Body of pancreas (tissue), 4 donors: ENCODE results near the gene POMC. TPM values are rescaled to one million over a fixed set of nuclear protein-coding genes. Genes with fewer than 3 reads are reported as not detected.

ENCODE experiments used
- ATAC-seq: fragments of 150-250 bp; one replicate; pipeline ENCODE4 v1.9.1; 2016
- DNase-seq, 4 donors: peaks; one replicate each; pipeline ENCODE4 v3.0.0-alpha.2; 2019
- H3K27ac ChIP-seq, 4 donors: fragments of 200-600 bp; sonication (generic); 1 replicate in 3 of 4; 2 replicates in 1 of 4; pipeline versions ENCODE4 v1.5.1 to v1.6.1; 2016 to 2019; ENCODE audit warnings: mild to moderate bottlenecking in 1 of 4, mixed read lengths in 1 of 4, moderate library complexity in 1 of 4
- H3K27me3 ChIP-seq, 2 donors: fragments of 200-600 bp; sonication (generic); one replicate each; pipeline ENCODE4 v1.6.0; 2016; ENCODE audit warnings: mild to moderate bottlenecking in 1 of 2
- H3K36me3 ChIP-seq, 2 donors: fragments of 200-600 bp; sonication (generic); replicated peaks in 1 of 2; 2 replicates each; pipeline ENCODE4 v1.5.1; 2016; ENCODE audit warnings: low read depth in 2 of 2; ENCODE audit not compliant: insufficient read depth in 1 of 2
- H3K4me1 ChIP-seq: fragments of 200-600 bp; sonication (generic); one replicate; pipeline ENCODE4 v1.6.0; 2016
- H3K4me3 ChIP-seq, 2 donors: fragments of 200-600 bp; sonication (generic); 1 replicate in 1 of 2; 2 replicates in 1 of 2; pipeline ENCODE4 v1.5.1; 2016 to 2019
- H3K9me3 ChIP-seq, 3 donors: fragments of 200-600 bp; sonication (generic); 1 replicate in 2 of 3; 2 replicates in 1 of 3; pipeline ENCODE4 v1.5.1; 2016
- POLR2A ChIP-seq, 3 donors: fragments of 450-650 bp; IDR thresholded peaks; one replicate each; pipeline ENCODE4 v1.6.1; 2016; ENCODE audit warnings: antibody characterized with exemption in 3 of 3, mild to moderate bottlenecking in 2 of 3
- WGBS, 2 donors: methylation state at CpG; one replicate each; pipeline ENCODE4 v1.1.5; 2017; 5-methylcytosine and 5-hydroxymethylcytosine counted together
- intact Hi-C: fragments of 100-400 bp; cut with DNase I; formaldehyde crosslinking; loops from one replicate; pipeline ENCODE4 v1.15.1; 2023
- total RNA-seq, 2 donors: library from RNA; depleted of rRNA; stranded (reverse); fragments of >200 nt; gene quantifications; one replicate each; pipeline ENCODE4 v1.1.0, GENCODE V29; 2016
- TF ChIP-seq, protein P1 (sequence below), 7 experiments: fragments of 450-650 bp in 4 of 7; fragments of 200-600 bp in 3 of 7; sonication (generic) in 3 of 7; IDR thresholded peaks; one replicate each; pipeline ENCODE4 v1.5.1; 2016 to 2019; ENCODE audit warnings: antibody characterized with exemption in 7 of 7

POMC gene
- total RNA-seq, 2 donors from 2014 or later: 2.9 to 92.0 TPM

DNA sequence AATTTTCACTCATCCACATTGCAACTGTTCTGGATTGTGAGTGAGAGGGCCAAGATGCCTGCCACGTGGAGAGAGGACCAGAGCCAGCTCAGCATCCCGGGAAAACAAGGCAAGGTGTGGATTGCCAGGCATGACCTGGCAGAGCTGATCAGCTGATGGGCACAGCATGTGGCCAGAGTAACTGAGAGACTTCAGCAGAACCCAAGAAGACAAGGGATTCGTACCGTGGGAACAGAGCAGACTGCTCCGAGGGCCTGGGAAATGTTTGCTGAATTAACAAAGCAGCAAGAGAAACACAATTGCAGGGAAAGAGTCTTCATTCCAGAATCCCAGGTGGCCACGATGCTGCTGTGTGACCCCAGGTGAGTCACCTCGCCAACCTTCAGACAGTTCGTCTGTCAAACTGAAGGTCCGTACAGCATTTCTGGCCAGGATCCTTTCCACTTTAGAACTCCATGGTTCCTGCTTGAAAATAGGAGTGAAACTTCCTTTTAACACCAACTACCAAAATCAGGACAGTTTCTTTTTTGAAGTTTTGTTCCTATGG lies 26.3 kb upstream of the POMC start:
- WGBS, 2 donors: 33 to 39% methylated on average over 9 of the region's 9 CpGs
- Histone ChIP-seq H3K27ac (peak overlapping the region in 3 of 4 donors; percentile 13 to 44 (median 16)), H3K36me3 (no peaks in the 10 kb centered on the region), H3K9me3 (no peaks in the 10 kb centered on the region), H3K27me3 (no peaks in the 10 kb centered on the region), H3K4me1 (peaks cover 36% of the 10 kb centered on the region), H3K4me3 (no peak overlapping the region)
- peak; percentile 49 to 72 (median 70) for DNase-seq
- intact Hi-C loops: no loop called here
- no peak for TF ChIP-seq POLR2A (IDR thresholded peaks at IDR 0.05)
- TF ChIP-seq, protein P1, sequence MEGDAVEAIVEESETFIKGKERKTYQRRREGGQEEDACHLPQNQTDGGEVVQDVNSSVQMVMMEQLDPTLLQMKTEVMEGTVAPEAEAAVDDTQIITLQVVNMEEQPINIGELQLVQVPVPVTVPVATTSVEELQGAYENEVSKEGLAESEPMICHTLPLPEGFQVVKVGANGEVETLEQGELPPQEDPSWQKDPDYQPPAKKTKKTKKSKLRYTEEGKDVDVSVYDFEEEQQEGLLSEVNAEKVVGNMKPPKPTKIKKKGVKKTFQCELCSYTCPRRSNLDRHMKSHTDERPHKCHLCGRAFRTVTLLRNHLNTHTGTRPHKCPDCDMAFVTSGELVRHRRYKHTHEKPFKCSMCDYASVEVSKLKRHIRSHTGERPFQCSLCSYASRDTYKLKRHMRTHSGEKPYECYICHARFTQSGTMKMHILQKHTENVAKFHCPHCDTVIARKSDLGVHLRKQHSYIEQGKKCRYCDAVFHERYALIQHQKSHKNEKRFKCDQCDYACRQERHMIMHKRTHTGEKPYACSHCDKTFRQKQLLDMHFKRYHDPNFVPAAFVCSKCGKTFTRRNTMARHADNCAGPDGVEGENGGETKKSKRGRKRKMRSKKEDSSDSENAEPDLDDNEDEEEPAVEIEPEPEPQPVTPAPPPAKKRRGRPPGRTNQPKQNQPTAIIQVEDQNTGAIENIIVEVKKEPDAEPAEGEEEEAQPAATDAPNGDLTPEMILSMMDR (IDR thresholded peaks at IDR 0.05): no peak
- peak; percentile 51 for ATAC-seq

DNA sequence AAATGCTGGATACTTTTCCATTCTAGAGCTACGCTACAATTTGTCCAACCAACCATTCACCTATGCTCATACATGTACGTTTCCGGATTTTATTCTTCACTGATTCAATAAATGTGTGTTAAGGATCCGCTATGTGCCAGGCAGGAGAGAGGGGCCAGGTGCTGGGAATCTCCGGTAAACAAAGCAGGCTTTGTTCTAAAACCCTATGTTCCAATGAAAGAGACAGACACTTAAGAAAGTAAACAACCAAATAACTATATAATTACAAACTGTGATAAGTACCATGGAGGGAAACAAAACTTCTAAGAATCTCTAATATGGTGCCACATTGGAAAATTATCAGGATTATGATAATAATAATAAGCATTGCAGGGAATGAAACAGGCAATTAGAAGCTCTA lies 22.2 kb upstream of the POMC start:
- ATAC-seq (no peak), DNase-seq (no peak)
- no peak overlapping the region for H3K4me3 ChIP-seq
- intact Hi-C loops: no loop called here
- no peak overlapping the region for H3K27ac ChIP-seq
- no peaks in the 10 kb centered on the region for H3K27me3 ChIP-seq
- WGBS, 2 donors: 57 to 58% methylated on average over 5 of the region's 5 CpGs
- H3K36me3 ChIP-seq: no peaks in the 10 kb centered on the region
- TF ChIP-seq POLR2A (IDR thresholded peaks at IDR 0.05): no peak
- TF ChIP-seq, protein P1 (IDR thresholded peaks at IDR 0.05): no peak
- no peaks in the 10 kb centered on the region for H3K9me3 ChIP-seq
- H3K4me1 ChIP-seq: peaks cover 25% of the 10 kb centered on the region

DNA sequence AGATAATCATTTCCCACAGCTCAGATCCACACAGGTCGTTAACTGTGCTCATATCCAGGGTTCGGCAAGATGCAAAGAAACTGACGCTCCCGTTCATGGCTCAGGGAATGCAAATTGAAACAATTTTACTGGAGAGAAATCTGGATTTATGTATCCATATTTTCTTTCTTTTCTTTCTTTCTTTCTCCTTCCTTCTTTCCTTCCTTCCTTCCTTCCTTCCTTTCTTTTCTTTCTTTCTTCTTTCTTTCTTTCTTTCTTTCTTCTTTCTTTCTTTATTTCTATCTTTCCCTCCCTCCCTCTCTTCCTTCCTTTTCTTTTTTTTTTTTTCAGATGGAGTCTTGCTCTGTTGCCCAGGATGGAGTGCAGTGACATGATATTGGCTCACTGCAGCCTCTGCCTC lies 20.0 kb upstream of the POMC start:
- Histone ChIP-seq H3K27ac (no peak overlapping the region), H3K4me1 (peaks cover 30% of the 10 kb centered on the region), H3K9me3 (no peaks in the 10 kb centered on the region), H3K4me3 (no peak overlapping the region), H3K27me3 (no peaks in the 10 kb centered on the region), H3K36me3 (no peaks in the 10 kb centered on the region)
- intact Hi-C loops: no loop called here
- 74 to 92% methylated on average over 4 of the region's 4 CpGs for WGBS, 2 donors
- DNase-seq: no peak
- ATAC-seq: no peak
- TF ChIP-seq, protein P1 (IDR thresholded peaks at IDR 0.05): no peak
- no peak for TF ChIP-seq POLR2A (IDR thresholded peaks at IDR 0.05)

DNA sequence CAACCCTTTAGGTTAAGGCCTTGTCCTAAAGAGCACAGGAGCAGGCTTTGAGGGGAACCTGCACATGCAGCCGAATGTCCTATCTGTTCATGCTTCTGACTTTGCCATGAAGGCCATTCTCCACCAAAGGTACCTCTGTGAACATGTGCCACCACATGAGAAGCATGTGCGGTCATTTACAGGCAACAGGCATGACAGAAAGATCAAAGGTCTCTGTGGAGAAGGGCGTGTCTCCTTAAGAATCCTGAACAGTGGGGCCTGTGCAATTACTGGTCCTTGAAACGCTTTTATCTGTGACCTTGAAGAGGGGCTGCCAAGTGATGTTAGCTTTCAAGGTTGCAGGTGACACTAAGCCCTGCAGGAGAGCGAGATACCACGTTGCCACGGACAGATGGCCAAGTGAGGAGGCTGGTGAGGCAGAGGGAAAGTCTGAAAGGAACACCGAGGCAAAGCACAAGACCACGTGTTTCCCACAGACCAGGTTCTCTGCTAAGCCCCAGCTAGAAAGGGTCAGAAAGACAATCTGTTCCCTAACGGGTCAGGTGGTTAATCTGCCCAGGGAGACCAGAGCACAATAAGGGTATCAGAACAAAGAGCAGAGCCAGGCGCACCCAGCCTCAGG lies 19.5 kb upstream of the POMC start:
- no peak for ATAC-seq
- peak overlapping the region in 2 of 4 donors; percentile 3 to 34 for H3K27ac ChIP-seq
- 46 to 50% methylated on average over 11 of the region's 11 CpGs for WGBS, 2 donors
- no peaks in the 10 kb centered on the region for H3K27me3 ChIP-seq
- H3K4me1 ChIP-seq: peaks cover 30% of the 10 kb centered on the region
- H3K4me3 ChIP-seq: no peak overlapping the region
- H3K9me3 ChIP-seq: no peaks in the 10 kb centered on the region
- peak in 1 of 4 donors; percentile 19 for DNase-seq
- intact Hi-C loops: no loop called here
- H3K36me3 ChIP-seq: no peaks in the 10 kb centered on the region
- no peak for TF ChIP-seq POLR2A (IDR thresholded peaks at IDR 0.05)
- TF ChIP-seq, protein P1 (IDR thresholded peaks at IDR 0.05): no peak

DNA sequence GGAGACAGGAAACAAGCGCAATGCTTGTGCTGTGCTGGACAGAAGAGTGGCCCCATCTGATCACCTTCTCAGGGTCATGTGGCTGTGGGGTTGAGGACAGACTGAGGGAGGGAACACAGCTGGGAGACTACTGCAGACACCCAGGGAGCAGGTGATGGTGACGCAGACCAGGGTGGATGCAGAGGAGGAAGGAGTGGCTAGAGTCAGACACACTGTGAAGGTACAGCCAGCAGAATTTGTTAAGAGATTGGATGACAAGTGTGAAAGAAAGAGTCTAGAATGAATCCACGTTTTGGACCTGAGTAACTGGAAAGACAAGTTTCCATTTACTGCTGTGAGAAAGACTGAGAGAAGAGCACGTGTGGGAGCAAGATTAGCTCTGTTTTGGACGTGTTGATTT lies 15.9 kb upstream of the POMC start:
- intact Hi-C loops: no loop called here
- Histone ChIP-seq H3K4me1 (peaks cover 30% of the 10 kb centered on the region), H3K27me3 (no peaks in the 10 kb centered on the region), H3K9me3 (no peaks in the 10 kb centered on the region), H3K4me3 (no peak overlapping the region), H3K36me3 (no peaks in the 10 kb centered on the region), H3K27ac (peak overlapping the region in 3 of 4 donors; percentile 74 to 79 (median 75))
- TF ChIP-seq, protein P1 (IDR thresholded peaks at IDR 0.05): no peak
- peak in 2 of 3 donors; percentile 33 to 35 for TF ChIP-seq POLR2A (IDR thresholded peaks at IDR 0.05)
- 16 to 20% methylated on average over 4 to 5 of the region's 5 CpGs for WGBS, 2 donors
- DNase-seq (peak; percentile 77 to 91 (median 84)), ATAC-seq (peak; percentile 96)
